Measurements from ENCODE around the gene KSR1. TPM values are rescaled to one million over a fixed set of nuclear protein-coding genes. Genes with fewer than 3 reads are reported as not detected.
A peak's percentile ranks its signal among the peaks of the same experiment; 100 is the strongest.
"Not testable (repeated sequence)": the region's sequence is repeated elsewhere in the genome, so short reads cannot be mapped to it uniquely, and the experiment has no call there.

The KSR1 gene
- total RNA-seq, 1 experiment from 2014 or later: 7.8 TPM

- DNase-seq (ENCODE audit: low spot score): not testable (repeated sequence)
Observed at GRCh38 chr17:27426471-27426870, 29.8 kb upstream of the KSR1 start.

- not testable (repeated sequence) for DNase-seq (ENCODE audit: low spot score)
Observed at GRCh38 chr17:27427166-27427862, 28.9 kb upstream of the KSR1 start.

DNA sequence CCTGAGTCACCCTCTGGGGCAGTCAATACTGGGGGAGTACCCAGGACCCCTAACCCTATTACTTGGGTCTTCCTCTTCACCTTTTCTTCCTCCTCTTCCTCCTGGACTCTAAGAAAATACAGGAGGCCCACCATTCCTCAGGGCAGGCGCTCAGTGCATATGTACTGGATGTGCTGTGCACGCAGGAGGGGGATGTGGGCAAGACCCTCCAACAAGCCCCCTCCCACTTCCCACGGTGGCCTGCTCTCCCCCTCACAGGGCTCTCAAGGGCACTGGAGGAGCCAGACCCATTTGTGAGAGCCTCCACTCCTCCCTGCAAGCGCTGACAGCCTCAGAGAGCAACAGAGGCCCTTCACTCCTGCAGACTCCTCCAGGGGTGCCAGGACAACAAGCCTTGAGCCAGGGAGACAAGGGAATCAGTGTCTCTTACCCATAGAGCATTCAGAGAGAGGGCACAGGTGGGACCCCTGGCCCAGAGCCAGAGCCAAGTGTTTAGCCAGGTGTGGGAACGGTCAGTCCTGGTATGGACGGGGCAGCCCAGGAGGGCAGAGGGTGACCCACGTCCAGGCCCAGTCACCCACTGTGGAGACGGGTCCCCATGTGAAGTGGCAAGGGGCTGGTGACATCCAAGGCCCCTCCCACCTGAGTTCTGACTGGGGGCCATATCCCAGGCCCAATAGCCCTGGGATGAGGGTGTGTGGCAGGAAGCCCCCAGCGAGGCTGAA is 27.3 kb upstream of the KSR1 start:
- no peak for DNase-seq (ENCODE audit: low spot score)

GRCh38 chr17:27429666-27430382 is 26.4 kb upstream of the KSR1 start:
- DNase-seq (ENCODE audit: low spot score): no peak

GRCh38 chr17:27430383-27430840 is 25.8 kb upstream of the KSR1 start:
- no peak for DNase-seq (ENCODE audit: low spot score)

DNA sequence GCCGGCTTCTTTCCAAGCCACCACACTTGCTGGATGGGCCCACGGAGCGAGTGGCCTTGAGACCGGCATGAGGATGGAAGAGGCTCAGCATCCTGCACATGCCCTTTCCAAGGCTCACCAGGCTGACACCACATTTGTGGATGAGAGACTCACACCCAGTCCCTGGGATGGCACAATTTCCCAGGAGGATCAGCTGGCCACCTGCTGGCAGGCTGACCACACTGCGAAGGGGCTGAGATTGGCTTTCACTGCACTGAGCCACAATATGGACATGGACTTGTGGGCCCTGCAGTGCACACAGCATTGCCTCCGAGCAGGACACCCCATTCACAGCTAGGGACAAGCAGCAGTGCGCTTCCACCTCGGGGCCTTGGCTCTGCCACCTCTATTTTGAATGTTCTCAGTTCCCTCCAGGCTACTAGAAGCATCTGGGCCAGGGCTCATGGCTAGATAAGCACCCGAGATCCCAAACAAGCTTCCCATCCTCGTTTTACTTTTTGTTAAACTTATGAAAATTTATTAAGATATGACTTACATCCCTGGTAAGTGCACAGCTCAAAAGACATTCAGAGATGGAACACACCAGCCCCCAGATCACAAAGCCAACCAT is 25.3 kb upstream of the KSR1 start:
- DNase-seq (ENCODE audit: low spot score): peak; percentile 58

DNA sequence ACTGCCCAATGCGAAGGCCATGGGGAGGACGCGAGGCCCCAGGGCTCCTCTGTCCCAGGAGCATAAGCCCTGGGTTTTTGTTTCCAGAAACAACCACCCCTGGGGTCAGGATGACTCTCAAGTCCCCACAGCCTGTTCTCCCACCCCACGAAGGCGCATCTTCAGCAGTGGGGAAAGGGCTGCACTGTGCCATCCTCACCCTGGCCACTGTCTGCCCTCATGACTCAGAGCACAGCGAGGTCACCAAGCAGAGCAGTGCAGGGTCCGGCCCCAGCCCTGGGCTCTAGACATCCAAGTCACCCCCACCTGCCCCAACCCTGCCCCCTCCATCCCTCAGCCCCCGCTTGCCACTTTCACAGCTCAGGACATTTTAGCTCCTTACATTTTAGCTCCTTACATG is 22.7 kb upstream of the KSR1 start:
- DNase-seq (ENCODE audit: low spot score): no peak

DNA sequence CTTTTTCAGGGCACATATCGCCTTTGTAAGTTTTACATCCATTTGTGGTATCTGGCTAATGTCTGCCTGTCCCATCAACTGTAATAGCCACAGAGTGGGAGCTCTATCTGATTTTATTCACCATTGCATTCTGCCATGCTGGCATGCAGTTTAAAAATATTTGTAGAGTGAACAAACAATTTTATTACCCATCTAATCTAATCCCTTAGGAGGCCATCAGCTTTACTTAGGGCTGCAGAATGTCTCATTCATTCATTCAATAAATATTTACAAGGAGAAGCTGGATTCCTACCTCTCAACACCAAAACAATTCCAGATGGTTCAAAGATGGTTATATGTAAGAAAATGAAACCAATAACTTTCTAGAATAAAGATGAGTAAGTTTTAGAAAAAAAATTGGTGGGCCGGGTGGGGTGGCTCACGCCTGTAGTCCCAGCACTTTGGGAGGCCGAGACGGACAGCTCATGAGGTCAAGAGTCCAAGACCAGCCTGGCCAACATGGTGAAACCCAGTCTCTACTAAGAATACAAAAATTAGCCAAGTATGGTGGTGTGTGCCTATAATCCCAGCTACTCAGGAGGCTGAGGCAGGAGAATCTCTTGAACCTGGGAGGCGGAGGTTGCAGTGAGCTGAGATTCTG is 20.7 kb upstream of the KSR1 start:
- not testable (repeated sequence) for DNase-seq (ENCODE audit: low spot score)

- no peak for DNase-seq (ENCODE audit: low spot score)
Observed at GRCh38 chr17:27438348-27438998, 17.8 kb upstream of the KSR1 start.

- no peak for DNase-seq (ENCODE audit: low spot score)
Observed at GRCh38 chr17:27439342-27439741, 16.9 kb upstream of the KSR1 start.

DNA sequence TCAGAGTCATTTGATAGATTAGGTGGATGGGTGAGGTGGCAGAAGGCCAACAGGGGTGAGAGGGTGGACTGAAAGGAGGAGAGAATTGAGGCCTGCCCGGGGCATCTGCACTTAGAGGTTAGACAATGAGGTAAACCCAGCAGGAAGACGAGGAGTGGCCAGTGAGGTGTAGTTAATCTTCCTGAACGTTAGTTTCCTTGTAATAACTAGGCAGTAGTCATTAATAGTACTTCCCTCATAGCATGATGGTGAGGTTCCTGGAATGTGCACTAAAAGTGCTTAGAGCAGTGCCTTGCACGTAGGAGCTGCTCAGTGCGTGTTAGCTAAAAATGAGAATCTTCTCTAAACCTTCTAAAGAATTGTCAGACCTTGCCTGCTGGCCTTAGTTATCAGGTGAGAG is 13.5 kb upstream of the KSR1 start:
- no peak for DNase-seq (ENCODE audit: low spot score)

GRCh38 chr17:27443491-27443890 is 12.8 kb upstream of the KSR1 start:
- DNase-seq (ENCODE audit: low spot score): no peak

GRCh38 chr17:27445971-27446370 is 10.3 kb upstream of the KSR1 start:
- no peak for DNase-seq (ENCODE audit: low spot score)

GRCh38 chr17:27446569-27447301 is 9.5 kb upstream of the KSR1 start:
- DNase-seq (ENCODE audit: low spot score): no peak

DNA sequence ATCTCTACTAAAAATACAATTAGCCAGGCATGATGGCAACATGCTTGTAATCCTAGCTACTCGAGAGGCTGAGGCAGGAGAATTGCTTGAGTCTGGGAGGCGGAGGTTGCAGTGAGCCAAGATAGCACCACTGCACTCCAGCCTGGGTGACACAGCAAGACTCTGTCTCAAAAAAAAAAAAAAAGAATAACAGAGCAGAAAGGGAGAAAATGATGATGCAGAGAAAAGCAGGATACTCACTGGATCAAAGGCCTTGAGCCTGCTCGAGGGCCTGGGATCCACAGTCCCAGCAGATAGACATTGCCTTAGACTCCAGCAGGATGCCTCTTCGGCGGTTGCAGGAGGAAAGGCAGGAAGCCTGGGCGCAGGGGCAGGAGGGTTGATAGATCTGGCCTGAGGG is 7.7 kb upstream of the KSR1 start:
- not testable (repeated sequence) for DNase-seq (ENCODE audit: low spot score)

DNA sequence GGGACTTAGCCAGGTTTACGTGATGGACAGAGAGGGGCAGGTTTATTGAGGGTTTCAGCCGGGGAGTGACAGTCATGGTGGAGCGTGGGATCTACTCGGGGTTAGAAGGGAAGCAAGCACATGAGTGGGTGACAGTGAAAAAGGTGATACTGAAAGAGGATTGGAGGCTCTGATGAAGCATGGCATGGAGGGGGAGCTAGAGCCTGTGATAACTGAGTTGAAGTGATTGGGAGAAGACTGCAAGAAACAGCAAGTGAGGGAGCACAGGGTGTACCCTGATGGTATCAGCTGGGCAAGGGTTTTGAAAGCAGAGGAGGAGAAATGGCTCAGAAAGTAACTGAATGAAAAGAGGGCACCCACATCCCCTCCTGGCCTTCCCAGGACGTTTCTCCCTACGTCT is 6.7 kb upstream of the KSR1 start:
- DNase-seq (ENCODE audit: low spot score): no peak

DNA sequence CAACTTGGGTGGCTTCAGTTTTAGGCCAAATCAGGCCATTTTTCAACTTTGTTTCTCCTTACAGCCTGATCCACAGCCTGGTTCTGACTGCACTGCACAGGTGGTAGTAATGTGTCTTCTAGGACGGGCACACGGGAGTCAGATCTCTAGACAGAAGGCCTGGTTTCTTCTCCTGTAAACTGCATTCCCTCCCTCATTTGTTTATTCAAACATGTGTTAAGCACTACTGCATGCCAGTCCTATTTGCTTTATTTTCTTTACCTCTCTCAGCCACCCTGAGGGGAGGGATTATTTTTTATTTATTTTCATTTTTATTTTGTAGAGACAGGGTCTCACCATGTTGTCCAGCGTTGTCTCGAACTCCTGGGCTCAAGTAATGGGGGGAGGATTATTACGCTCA is 6.3 kb upstream of the KSR1 start:
- DNase-seq (ENCODE audit: low spot score): no peak

DNA sequence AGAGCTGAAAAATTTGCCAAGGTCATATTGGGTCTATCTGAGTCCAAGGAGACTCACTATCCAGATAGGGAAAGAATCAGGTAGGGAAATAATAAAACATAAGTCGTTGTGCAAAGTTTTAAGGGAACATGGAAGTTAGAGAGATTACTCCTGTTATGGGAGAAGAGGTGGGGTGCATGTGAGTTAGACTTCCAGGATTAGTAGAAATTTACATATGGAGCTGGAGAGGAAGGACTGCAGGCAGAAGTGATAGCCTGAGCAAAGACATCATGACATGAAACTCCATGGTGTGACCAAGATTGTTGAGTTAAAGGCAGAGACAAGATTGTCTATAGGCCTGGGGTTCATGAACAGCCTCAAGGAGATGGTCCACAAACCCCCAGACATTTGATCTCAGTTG is 5.8 kb upstream of the KSR1 start:
- DNase-seq (ENCODE audit: low spot score): no peak

DNA sequence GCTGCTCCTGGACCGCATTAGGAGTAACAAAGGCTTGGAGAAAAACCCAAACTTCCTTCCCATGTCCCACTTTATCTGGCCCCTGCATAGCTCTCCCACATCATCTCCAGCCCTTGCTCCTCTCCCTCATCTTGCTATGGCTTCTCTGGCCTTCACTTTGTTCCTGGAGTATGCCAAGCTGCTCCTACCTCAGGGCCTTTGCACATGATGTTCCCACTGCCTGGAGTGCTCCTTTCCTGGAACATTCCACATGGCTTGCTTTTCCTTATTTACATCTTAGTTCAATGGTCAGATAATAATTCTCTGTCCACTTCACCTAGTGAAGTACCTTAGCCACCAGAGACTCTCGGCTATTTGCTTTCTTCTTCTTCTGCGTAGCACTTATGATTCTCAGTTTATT is 4.3 kb upstream of the KSR1 start:
- no peak for DNase-seq (ENCODE audit: low spot score)

DNA sequence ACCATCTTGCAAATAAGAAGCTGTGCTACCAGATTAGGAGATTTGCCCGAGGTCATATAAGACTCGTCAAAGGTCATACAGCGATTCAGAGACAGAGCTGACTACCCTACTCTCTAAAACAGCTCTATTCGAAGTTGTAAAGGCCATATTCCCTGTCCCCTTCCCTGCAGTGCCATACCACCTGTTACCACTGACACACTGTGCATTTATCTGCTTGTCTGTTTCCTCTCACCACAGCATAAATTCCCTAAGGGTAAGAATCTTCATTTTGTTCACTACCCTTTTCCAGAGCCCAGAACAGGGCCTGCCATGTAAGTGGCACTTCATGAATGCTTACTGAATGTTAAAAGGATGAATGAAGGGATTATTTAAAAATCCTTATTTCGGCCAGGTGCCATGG is 3.4 kb upstream of the KSR1 start:
- no peak for DNase-seq (ENCODE audit: low spot score)
